WERI-Rb-1 (cell line): ENCODE results near the gene OTP.
"Not testable (repeated sequence)": the region's sequence is repeated elsewhere in the genome, so short reads cannot be mapped to it uniquely, and the experiment has no call there.

ENCODE experiments used
- DNase-seq: peaks from one replicate; pipeline ENCODE4 v3.0.0-alpha.2; 2020
- H3K27ac ChIP-seq: fragments of 250-450 bp; sonication (Bioruptor Pico); 2 replicates; pipeline ENCODE4 v1.5.1; 2020; ENCODE audit warnings: mild to moderate bottlenecking, moderate library complexity
- H3K27me3 ChIP-seq: fragments of 250-450 bp; sonication (Bioruptor Pico); 2 replicates; pipeline ENCODE4 v1.5.1; 2021; ENCODE audit warnings: mild to moderate bottlenecking, low read depth, moderate library complexity; ENCODE audit not compliant: insufficient read depth, severe bottlenecking
- H3K36me3 ChIP-seq: fragments of 250-450 bp; sonication (Bioruptor Pico); 2 replicates; pipeline ENCODE4 v1.5.1; 2020; ENCODE audit warnings: mild to moderate bottlenecking, moderate library complexity
- H3K4me3 ChIP-seq: 2 replicates; pipeline ENCODE4 v1.5.1; 2011; ENCODE audit warnings: low read depth, mild to moderate bottlenecking, control low read depth, low read length
- H3K9me3 ChIP-seq: fragments of 250-450 bp; sonication (Bioruptor Pico); 2 replicates; pipeline ENCODE4 v1.5.1; 2021; ENCODE audit warnings: mild to moderate bottlenecking, moderate library complexity; ENCODE audit not compliant: severe bottlenecking
- TF ChIP-seq, protein P1 (sequence below): IDR thresholded peaks from 2 replicates; pipeline ENCODE4 v1.5.1; 2011; ENCODE audit warnings: low read depth, mild to moderate bottlenecking, control low read depth, inconsistent platforms, low read length

The OTP gene

DNA sequence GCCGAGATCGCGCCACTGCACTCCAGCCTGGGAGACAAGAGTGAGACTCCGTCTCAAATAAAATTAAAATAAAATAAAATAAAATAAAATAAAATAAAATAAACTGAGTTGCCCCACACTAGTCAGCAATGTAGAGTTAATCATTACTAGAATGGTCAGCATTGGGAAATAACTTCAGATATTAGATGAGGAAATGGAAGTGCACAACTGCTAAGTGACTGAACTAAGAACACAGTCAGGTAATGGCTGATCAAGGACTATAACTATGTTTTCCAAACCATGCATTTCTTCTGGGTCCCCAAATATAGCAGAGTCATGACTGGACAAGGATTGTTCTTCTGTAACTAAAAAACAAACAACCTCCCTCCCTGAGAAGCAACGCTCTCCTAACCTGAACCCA lies 17.1 kb downstream of the OTP start:
- H3K9me3 ChIP-seq = no peaks in the 10 kb centered on the region
- no peaks in the 10 kb centered on the region for H3K27me3 ChIP-seq
- DNase-seq = no peak
- no peak overlapping the region for H3K27ac ChIP-seq
- no peaks in the 10 kb centered on the region for H3K36me3 ChIP-seq
- TF ChIP-seq, protein P1, sequence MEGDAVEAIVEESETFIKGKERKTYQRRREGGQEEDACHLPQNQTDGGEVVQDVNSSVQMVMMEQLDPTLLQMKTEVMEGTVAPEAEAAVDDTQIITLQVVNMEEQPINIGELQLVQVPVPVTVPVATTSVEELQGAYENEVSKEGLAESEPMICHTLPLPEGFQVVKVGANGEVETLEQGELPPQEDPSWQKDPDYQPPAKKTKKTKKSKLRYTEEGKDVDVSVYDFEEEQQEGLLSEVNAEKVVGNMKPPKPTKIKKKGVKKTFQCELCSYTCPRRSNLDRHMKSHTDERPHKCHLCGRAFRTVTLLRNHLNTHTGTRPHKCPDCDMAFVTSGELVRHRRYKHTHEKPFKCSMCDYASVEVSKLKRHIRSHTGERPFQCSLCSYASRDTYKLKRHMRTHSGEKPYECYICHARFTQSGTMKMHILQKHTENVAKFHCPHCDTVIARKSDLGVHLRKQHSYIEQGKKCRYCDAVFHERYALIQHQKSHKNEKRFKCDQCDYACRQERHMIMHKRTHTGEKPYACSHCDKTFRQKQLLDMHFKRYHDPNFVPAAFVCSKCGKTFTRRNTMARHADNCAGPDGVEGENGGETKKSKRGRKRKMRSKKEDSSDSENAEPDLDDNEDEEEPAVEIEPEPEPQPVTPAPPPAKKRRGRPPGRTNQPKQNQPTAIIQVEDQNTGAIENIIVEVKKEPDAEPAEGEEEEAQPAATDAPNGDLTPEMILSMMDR = no peak
- H3K4me3 ChIP-seq = no peak overlapping the region

GRCh38 chr5:77620405-77620804 lies 18.1 kb downstream of the OTP start:
- Histone ChIP-seq H3K9me3 (no peaks in the 10 kb centered on the region), H3K27me3 (no peaks in the 10 kb centered on the region), H3K36me3 (no peaks in the 10 kb centered on the region), H3K27ac (no peak overlapping the region), H3K4me3 (no peak overlapping the region)
- DNase-seq = no peak
- TF ChIP-seq, protein P1 = peak; percentile 22; the same call in 1 of the 2 replicates

DNA sequence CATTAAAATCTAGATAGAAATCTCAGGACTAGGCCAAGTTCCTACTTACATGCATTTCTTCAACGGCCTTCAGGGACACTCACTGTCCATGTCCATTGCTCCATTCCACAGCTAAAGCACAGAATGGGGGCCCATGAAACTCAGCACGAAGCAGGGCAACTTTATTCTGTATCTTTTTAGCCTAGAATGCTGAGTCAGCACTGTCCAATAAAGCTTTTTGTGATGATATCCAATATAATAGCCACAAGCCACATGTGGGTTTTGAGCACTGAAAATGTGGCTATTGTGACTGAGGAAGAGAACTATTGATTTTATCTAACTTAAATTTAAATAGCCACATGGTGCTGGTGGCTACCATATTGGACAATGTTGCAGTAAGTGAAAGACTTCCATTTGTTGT lies 21.6 kb downstream of the OTP start:
- no peak overlapping the region for H3K27ac ChIP-seq
- TF ChIP-seq, protein P1 = no peak
- no peaks in the 10 kb centered on the region for H3K36me3 ChIP-seq
- no peak overlapping the region for H3K4me3 ChIP-seq
- no peak for DNase-seq
- H3K27me3 ChIP-seq = no peaks in the 10 kb centered on the region
- no peaks in the 10 kb centered on the region for H3K9me3 ChIP-seq

GRCh38 chr5:77608927-77609326 lies 29.6 kb downstream of the OTP start:
- H3K27me3 ChIP-seq, DNase-seq, H3K36me3 ChIP-seq, H3K9me3 ChIP-seq, H3K4me3 ChIP-seq, H3K27ac ChIP-seq: not testable (repeated sequence)

GRCh38 chr5:77607324-77607723 lies 31.2 kb downstream of the OTP start:
- H3K27me3 ChIP-seq = no peaks in the 10 kb centered on the region
- H3K4me3 ChIP-seq = no peak overlapping the region
- TF ChIP-seq, protein P1 = no peak
- peaks cover 3% of the 10 kb centered on the region for H3K9me3 ChIP-seq
- no peak overlapping the region for H3K27ac ChIP-seq
- H3K36me3 ChIP-seq = no peaks in the 10 kb centered on the region
- no peak for DNase-seq

GRCh38 chr5:77606279-77606678 lies 32.2 kb downstream of the OTP start:
- H3K27ac ChIP-seq = no peak overlapping the region
- peaks cover 3% of the 10 kb centered on the region for H3K9me3 ChIP-seq
- TF ChIP-seq, protein P1 = no peak
- no peak for DNase-seq
- H3K4me3 ChIP-seq = no peak overlapping the region
- H3K36me3 ChIP-seq = no peaks in the 10 kb centered on the region
- H3K27me3 ChIP-seq = no peaks in the 10 kb centered on the region
